CD4-positive, alpha-beta T cell treated with Interleukin-2 at 100 ng/mL for 4 hours (primary cell): ENCODE data around the gene MGMT.

Source experiments
- DNase-seq: peaks from one replicate; pipeline ENCODE4 v3.0.0-alpha.2; 2020; ENCODE audit warnings: low spot score

MGMT gene

GRCh38 chr10:129655007-129655678, 188.1 kb downstream of the MGMT start:
- no peak for DNase-seq

- DNase-seq, result no peak
Observed at GRCh38 chr10:129655679-129656031, 188.6 kb downstream of the MGMT start.

GRCh38 chr10:129656642-129657041, 189.6 kb downstream of the MGMT start:
- DNase-seq, result no peak

GRCh38 chr10:129657297-129658017, 190.4 kb downstream of the MGMT start:
- DNase-seq, result no peak

- no peak for DNase-seq
Observed at GRCh38 chr10:129658376-129659072, 191.5 kb downstream of the MGMT start.

- DNase-seq, result no peak
Observed at GRCh38 chr10:129659508-129660268, 192.6 kb downstream of the MGMT start.

- DNase-seq, result no peak
Observed at GRCh38 chr10:129660569-129660968, 193.5 kb downstream of the MGMT start.

- no peak for DNase-seq
Observed at GRCh38 chr10:129662426-129662825, 195.4 kb downstream of the MGMT start.

GRCh38 chr10:129670124-129670523, 203.1 kb downstream of the MGMT start:
- no peak for DNase-seq

- DNase-seq, result no peak
Observed at GRCh38 chr10:129673292-129673691, 206.3 kb downstream of the MGMT start.

- no peak for DNase-seq
Observed at GRCh38 chr10:129675027-129675769, 208.2 kb downstream of the MGMT start.

GRCh38 chr10:129676014-129676413, 209.0 kb downstream of the MGMT start:
- DNase-seq, result no peak

- no peak for DNase-seq
Observed at GRCh38 chr10:129677377-129677927, 210.4 kb downstream of the MGMT start.

- DNase-seq, result no peak
Observed at GRCh38 chr10:129678186-129678585, 211.1 kb downstream of the MGMT start.

- DNase-seq, result no peak
Observed at GRCh38 chr10:129679207-129679606, 212.2 kb downstream of the MGMT start.

- DNase-seq, result no peak
Observed at GRCh38 chr10:129680661-129681344, 213.8 kb downstream of the MGMT start.

GRCh38 chr10:129681856-129682255, 214.8 kb downstream of the MGMT start:
- DNase-seq, result no peak

GRCh38 chr10:129683519-129683918, 216.5 kb downstream of the MGMT start:
- no peak for DNase-seq

GRCh38 chr10:129683920-129684319, 216.9 kb downstream of the MGMT start:
- DNase-seq, result no peak

- no peak for DNase-seq
Observed at GRCh38 chr10:129685271-129685670, 218.2 kb downstream of the MGMT start.

- DNase-seq, result no peak
Observed at GRCh38 chr10:129689671-129690071, 222.6 kb downstream of the MGMT start.
